ENCODE results near the gene C1orf226. TPM values are rescaled to one million over a fixed set of nuclear protein-coding genes. Genes with fewer than 3 reads are reported as not detected.
"Not testable (repeated sequence)": the region's sequence is repeated elsewhere in the genome, so short reads cannot be mapped to it uniquely, and the experiment has no call there.

The C1orf226 gene
- total and polyA plus RNA-seq, 2 of the 8 experiments (the other 6 are each of a cell fraction or from before 2014, with no cell fraction given), result 8.2 to 18.8 TPM

- TF ChIP-seq FOSL1 (IDR thresholded peaks at IDR 0.05; ENCODE audit: insufficient read depth, low read depth, low read length) (no peak), CBX8 (IDR thresholded peaks at IDR 0.05; ENCODE audit: borderline replicate concordance, low read depth, low read length) (no peak), EZH2 (IDR thresholded peaks at IDR 0.05; ENCODE audit: low read depth, low read length, severe bottlenecking) (no peak), ASH2L (IDR thresholded peaks at IDR 0.05; ENCODE audit: low read length) (no peak), E2F6 (IDR thresholded peaks at IDR 0.05) (no peak), POLR2A (IDR thresholded peaks at IDR 0.05; ENCODE audit: control extremely low read depth in 1 of 2, low read depth in 2 of 2, low read length in 2 of 2) (no peak), SIX5 (IDR thresholded peaks at IDR 0.05; ENCODE audit: low read depth, low read length) (no peak)
These were observed 36.1 kb downstream of the C1orf226 start (continued) for GRCh38 chr1:162417650-162418049.

DNA sequence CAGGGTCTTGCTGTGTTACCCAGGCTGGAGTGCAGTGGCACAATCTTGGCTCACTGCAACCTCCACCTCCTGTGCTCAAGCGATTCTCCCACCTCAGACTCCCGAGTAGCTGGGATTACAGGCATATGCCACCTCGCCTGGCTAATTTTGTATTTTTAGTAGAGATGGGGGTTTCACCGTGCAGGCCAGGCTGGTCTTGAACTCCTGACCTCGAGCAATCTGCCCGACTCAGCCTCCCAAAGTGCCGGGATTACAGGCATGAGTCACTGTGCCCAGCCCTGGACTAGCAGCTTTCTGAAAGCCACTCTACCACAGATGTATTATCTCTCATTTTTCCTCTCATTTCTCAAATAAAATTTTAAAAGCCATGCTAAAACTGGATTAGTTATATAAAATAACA lies 37.1 kb downstream of the C1orf226 start:
- not testable (repeated sequence) for H2AK5ac ChIP-seq (ENCODE audit: low read depth, low read length); H3K79me1 ChIP-seq (ENCODE audit: low read depth, low read length); H4K91ac ChIP-seq (replicated peaks; ENCODE audit: insufficient read length, low read length); H3K56ac ChIP-seq (replicated peaks; ENCODE audit: insufficient read length, low read depth, low read length); H2BK120ac ChIP-seq (replicated peaks; ENCODE audit: low read depth, low read length); H2BK15ac ChIP-seq (ENCODE audit: low read length); H3K23ac ChIP-seq (ENCODE audit: insufficient read length); H3K9ac ChIP-seq (replicated peaks in 1 of 4; ENCODE audit: extremely low read depth in 1 of 4, low read depth in 3 of 4, low read length in 3 of 4); H3K79me2 ChIP-seq (ENCODE audit: control insufficient read depth in 1 of 2, insufficient read depth in 2 of 2, low read length in 2 of 2); H2BK12ac ChIP-seq (ENCODE audit: low read depth, low read length); H2BK5ac ChIP-seq (ENCODE audit: low read depth, low read length); H3K14ac ChIP-seq (ENCODE audit: insufficient read length); H2BK20ac ChIP-seq (ENCODE audit: low read length); FAIRE-seq; H2AFZ ChIP-seq (ENCODE audit: low read length); H4K8ac ChIP-seq (ENCODE audit: extremely low read depth, insufficient read depth, low read length); H4K5ac ChIP-seq (ENCODE audit: insufficient read length, low read depth, low read length); H3K4me1 ChIP-seq (replicated peaks in 1 of 4; ENCODE audit: control insufficient read depth in 3 of 4, insufficient read depth in 4 of 4, low read length in 3 of 4); H3K36me3 ChIP-seq (ENCODE audit: control insufficient read depth in 2 of 4, insufficient read depth in 4 of 4, low read length in 3 of 4); DNase-seq (ENCODE audit: low read depth in 1 of 2, low spot score in 2 of 2); H3K4ac ChIP-seq (replicated peaks; ENCODE audit: insufficient read length, low read depth, low read length); H3K23me2 ChIP-seq (ENCODE audit: low read depth, low read length); H3K4me2 ChIP-seq (ENCODE audit: insufficient read depth in 1 of 2, low read depth in 2 of 2, low read length in 2 of 2); H3K4me3 ChIP-seq (ENCODE audit: extremely low read depth in 1 of 4, insufficient read depth in 2 of 4, low read depth in 3 of 4, low read length in 4 of 4); H4K20me1 ChIP-seq (replicated peaks in 1 of 2; ENCODE audit: control insufficient read depth in 1 of 2, insufficient read depth in 2 of 2, low read length in 2 of 2); H3K9me3 ChIP-seq (ENCODE audit: insufficient read depth in 2 of 2, low read depth in 1 of 2, low read length in 1 of 2); H3K27ac ChIP-seq (ENCODE audit: low read depth, low read length); H3K27me3 ChIP-seq (replicated peaks in 1 of 4; ENCODE audit: control insufficient read depth in 3 of 4, extremely low read depth in 1 of 4, insufficient read depth in 3 of 4, low read length in 3 of 4); H3K18ac ChIP-seq (ENCODE audit: extremely low read depth, low read length)
- ChIA-PET CTCF (ENCODE audit: partially characterized antibody) (interaction anchor here (0.6 to 1.7 kb wide), 7 partner anchors 15 to 374 kb away, joined by 3 to 4 read pairs (median 3); no protein-coding TSS in a partner anchor), POLR2A (ENCODE audit: partially characterized antibody) (interaction anchor here (1.6 kb wide), 1 partner anchor 20 kb away, joined by 5 read pairs; no protein-coding TSS in a partner anchor)
- WGBS, 2 experiments (ENCODE audit: extremely low coverage in 1 of 2, insufficient coverage in 1 of 2, insufficient read length in 1 of 2, insufficient replicate concordance in 2 of 2, low coverage in 1 of 2, low lambda C conversion rate in 2 of 2, missing lambda C conversion rate in 1 of 2), result 94% methylated on average over 7 of the region's 7 CpGs; no CpG with 5 or more reads in 1 of the 2 experiments

All from H1 (cell line).